ENCODE measurements around the gene ANKS1B.

ANKS1B gene

GRCh38 chr12:99201906-99202645 is 782.7 kb downstream of the ANKS1B start:
- DNase-seq (ENCODE audit: low read depth in 2 of 2): no peak

DNA sequence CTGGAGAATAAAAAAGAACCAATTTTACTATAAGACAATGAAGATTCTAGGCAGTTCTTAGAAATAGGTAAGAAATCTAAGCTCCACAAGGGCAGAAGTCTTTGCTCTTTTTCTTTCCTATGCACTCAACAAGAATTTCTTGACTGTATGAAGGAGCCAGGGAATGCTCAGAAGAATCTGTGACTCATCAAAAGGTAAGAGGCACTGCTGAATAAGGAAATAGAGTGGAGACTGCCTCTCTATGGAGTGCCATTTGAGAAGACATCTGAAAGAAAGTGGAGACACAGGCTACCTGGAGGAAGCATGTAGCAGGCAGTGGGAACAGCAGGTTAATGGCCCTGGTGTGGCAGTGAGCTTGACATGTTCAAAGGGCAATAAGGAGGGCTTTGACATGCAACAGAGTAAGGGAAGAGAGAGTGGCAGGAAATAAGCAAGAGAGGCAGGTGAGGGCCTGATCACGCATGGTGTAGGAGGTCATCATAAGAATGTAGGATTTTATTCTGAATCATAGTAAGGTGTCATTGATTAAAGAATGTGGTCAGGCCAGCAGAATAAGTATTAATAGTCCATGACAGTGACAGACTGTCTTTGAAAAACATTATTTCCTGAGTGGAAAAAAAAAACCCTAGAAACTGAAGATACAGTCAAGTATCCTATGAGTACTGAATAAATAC is 783.9 kb downstream of the ANKS1B start:
- no peak for DNase-seq (ENCODE audit: low read depth in 2 of 2)

GRCh38 chr12:99195474-99195873 is 789.3 kb downstream of the ANKS1B start:
- no peak for DNase-seq (ENCODE audit: low read depth in 2 of 2)

DNA sequence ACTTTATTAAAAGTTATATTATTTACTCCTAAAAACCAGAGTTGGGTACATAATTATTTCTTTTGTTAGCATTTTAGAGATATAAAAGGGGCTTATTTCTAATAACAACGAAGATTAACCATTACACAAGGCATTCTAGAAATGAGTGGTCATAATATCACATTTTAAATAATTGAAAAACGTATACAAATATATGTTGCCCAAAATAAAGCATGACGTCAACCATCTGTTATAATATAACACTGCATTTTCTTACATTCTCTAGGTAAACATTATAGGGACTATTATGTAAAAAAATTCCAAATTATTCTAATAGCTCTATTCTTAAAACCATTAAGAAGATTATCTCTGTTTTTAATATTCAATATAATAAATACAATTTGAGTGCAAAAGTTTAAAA is 792.2 kb downstream of the ANKS1B start:
- no peak for DNase-seq (ENCODE audit: low read depth in 2 of 2)

DNA sequence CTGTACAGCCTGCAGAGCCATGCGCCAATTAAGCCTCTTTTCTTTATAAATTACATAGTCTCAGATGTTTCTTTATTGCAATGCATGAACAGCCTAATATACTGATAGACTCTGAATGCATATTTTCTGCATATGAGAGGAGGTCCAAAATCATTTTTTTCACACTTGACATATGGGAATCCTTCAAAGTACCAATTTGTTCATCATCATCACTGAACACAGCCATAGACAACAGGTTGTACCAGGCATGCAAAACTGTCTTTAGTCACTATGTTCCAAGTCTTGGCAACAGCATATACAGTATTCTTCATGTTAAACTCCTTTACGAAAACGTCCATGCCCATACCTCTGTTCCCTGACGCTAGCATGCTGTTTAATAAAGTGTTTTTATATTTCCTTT is 807.9 kb downstream of the ANKS1B start:
- DNase-seq (ENCODE audit: low read depth in 2 of 2): no peak

DNA sequence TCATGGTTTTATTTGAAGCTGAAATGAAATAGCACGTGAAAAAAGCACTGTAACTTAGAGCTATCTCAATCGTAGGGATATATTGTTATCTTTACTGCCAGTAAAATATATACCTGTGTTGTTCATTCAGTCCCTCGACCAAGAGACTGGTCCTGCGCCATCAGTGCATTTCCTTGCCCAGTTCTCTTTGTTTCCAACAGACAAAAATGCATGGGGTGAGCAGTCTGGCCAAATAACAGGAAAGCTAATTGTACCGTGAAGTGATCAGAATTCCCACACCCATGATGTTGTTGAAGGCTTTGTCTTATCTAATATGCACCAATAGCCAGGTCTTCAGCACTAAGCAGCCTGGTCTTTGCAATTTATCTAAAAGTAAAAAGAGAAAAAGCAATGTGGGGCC is 814.3 kb downstream of the ANKS1B start:
- no peak for DNase-seq (ENCODE audit: low read depth in 2 of 2)

DNA sequence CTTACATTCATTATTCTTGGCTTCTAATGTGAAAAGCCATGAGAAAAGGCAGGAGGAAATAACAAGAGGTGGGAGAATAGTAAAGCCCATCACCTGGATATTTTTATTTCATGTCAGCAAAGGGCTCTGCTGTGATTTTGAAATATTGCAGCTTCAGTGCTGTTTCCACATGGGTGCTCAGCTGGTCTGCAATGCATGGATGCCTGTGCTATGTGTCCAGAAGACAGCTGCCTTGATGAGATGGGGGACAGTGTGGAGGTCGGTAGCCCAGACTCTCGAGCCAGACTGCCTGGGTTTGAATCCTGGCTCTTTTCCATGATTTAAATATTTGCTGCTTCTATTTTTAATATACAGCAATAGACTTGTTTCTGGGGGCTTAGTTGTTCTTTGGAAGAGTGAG is 814.7 kb downstream of the ANKS1B start:
- no peak for DNase-seq (ENCODE audit: low read depth in 2 of 2)

- no peak for DNase-seq (ENCODE audit: low read depth in 2 of 2)
Measured at GRCh38 chr12:99157946-99158345, 826.8 kb downstream of the ANKS1B start.

- DNase-seq (ENCODE audit: low read depth in 2 of 2): no peak
Measured at GRCh38 chr12:99154983-99155336, 829.8 kb downstream of the ANKS1B start.

- no peak for DNase-seq (ENCODE audit: low read depth in 2 of 2)
Measured at GRCh38 chr12:99154216-99154982, 830.3 kb downstream of the ANKS1B start.

GRCh38 chr12:99153293-99153692 is 831.4 kb downstream of the ANKS1B start:
- DNase-seq (ENCODE audit: low read depth in 2 of 2): no peak

DNA sequence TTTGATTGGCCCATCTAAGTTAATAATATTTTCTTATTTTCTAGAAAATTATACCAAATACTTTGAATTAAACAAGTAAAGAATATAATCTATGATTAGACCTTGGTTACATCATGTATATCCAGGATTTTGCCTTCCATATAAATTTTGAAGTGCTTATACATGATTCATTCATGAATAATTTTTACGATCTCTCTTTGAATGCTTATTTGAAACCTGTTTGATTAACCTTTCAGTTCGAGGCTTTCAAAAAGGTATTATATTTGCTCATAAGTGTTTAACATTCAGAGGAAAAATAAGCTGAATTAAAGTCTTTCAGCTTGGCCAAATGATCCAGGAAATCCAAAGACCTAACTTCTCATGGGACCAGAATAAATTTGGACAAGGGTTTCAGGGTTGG is 832.4 kb downstream of the ANKS1B start:
- DNase-seq (ENCODE audit: low read depth in 2 of 2): no peak

DNA sequence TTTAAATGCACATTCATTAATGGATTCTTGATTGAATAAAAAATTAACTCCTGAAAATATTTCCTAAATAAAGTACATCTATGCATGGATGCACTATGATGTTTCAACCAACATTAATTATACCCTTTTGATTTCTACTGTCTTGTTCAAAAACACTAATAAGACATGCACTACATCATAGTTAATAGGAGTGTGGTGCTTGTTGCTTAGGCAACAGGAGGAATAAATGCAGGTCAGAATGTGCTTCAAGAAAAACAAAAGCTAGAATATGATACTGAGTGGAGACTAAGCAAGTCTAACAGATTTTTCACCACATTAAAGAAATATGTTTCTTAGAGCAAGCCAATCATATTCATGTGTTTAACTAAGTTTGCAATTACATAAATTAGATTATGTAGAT is 833.0 kb downstream of the ANKS1B start:
- no peak for DNase-seq (ENCODE audit: low read depth in 2 of 2)

GRCh38 chr12:99147130-99147529 is 837.6 kb downstream of the ANKS1B start:
- DNase-seq (ENCODE audit: low read depth in 2 of 2): no peak

DNA sequence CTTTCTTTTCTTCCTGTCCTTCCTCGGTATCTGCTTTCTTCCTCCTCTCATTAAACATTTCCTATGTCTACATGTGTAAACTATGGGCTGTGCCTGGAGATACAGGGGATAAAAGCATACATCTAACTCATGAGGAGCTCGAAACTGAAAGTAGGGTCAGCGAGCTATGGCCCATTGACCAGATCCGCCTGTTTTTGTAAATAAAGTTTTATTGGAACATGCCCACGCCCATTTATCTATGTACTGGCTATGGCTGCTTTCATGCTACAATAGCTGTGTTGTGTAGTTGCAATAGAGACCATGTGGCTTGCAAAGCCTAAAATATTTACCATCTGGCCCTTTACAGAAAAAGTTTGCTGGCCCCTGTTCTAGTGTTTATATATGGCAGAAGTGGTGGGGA is 838.0 kb downstream of the ANKS1B start:
- DNase-seq (ENCODE audit: low read depth in 2 of 2): no peak

- no peak for DNase-seq (ENCODE audit: low read depth in 2 of 2)
Measured at GRCh38 chr12:99146185-99146584, 838.6 kb downstream of the ANKS1B start.

GRCh38 chr12:99142651-99143050 is 842.1 kb downstream of the ANKS1B start:
- DNase-seq (ENCODE audit: low read depth in 2 of 2): no peak

- no peak for DNase-seq (ENCODE audit: low read depth in 2 of 2)
Measured at GRCh38 chr12:99140017-99140720, 844.6 kb downstream of the ANKS1B start.

DNA sequence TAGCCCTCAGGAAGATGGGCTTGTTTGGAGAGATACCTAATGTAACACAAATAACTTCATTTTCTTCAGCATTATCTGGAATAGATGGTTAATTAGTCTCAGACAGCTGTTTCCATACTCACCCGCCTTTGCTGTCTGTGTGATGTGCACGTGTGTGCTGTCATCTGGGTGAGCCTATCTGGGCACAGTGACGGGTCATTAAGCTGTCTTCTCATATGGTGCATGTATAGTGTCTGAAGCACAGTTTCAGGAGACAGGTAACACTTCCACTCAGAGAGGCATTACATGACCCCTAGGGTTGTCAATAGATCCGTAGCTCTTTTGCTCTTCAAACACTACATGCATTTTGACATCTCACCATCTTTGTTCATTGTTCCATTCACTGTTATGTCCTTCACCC is 846.3 kb downstream of the ANKS1B start:
- no peak for DNase-seq (ENCODE audit: low read depth in 2 of 2)

GRCh38 chr12:99137124-99137855 is 847.4 kb downstream of the ANKS1B start:
- DNase-seq (ENCODE audit: low read depth in 2 of 2): no peak

GRCh38 chr12:99136516-99136915 is 848.2 kb downstream of the ANKS1B start:
- no peak for DNase-seq (ENCODE audit: low read depth in 2 of 2)

DNA sequence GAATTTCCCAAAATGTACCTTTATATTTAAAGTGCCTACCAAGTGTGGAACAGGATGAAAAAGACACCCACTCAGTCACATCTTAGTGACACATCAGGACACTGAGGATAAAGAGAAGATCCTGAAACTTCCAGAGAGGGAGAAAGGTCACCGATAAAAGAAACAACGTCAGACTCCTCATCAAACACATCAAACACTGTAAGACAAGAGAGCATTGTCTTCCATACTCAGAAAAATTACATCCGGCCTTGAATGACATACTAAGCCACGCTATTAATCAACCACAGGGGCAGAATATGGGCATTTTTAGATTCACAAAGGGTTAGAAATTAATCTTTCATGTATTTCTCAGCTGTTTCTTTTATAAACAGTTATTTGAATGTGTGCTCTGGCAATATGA is 849.4 kb downstream of the ANKS1B start:
- no peak for DNase-seq (ENCODE audit: low read depth in 2 of 2)

Measured in stimulated activated CD8-positive, alpha-beta memory T cell treated with anti-CD3 and anti-CD28 coated beads, Interleukin-2, amount 100 ng/mL, for 48 hours (primary cell).